Measurements from ENCODE around the gene MAPK6. TPM values are rescaled to one million over a fixed set of nuclear protein-coding genes. Genes with fewer than 3 reads are reported as not detected.

Gene MAPK6
- 79.4 and 91.7 TPM in 2 replicates for total RNA-seq
- long read RNA-seq, full-length matches to known transcripts: 290 of 358 reads
- long read RNA-seq, partial matches to known transcripts: 38 of 358 reads
- long read RNA-seq, other reads (novel, unspliced or antisense): 30 of 358 reads

DNA sequence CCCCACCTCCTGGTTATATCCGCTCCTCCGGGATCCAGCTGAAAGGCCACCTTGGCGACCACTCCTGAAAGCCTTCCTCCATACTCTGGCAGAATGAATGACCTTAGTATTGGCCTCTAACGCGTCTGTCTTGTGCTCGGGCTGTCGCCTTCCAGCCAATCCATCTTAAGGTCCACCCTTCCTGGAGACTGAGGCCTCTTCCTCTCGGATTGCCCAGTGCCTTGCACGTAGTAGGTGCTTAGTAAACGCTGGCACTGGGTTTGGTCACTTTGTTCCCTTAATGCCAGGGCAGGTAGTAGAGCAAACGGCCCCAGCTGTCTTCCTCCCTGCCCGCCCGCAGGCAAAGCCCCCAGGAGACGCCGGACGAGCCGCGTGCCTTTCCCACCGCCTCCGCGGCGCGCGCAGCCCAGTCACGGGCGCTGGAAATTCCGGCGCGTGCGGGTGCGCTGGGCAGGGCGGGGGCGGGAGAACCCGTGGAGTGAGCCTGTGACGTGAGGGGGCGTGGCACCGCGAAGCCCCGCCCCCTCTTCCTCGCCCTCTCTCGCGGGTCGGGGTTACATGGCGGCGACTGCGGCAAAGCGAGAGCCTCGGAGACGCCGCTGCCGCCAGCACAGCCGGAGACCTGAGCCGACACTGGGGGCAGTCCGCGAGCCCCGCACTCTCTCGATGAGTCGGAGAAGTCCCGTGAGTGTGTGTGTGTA is at the start of gene MAPK6:
MAPK6 (plus strand) TSS at position 527 of the 701 bp plus-strand sequence. CDS start 27,242 bp downstream, outside the sequence.
- H3K4me1 Mint-ChIP-seq (ENCODE audit: low read depth): peaks cover 21% of the 10 kb centered on the region
- DNase-seq (ENCODE audit: low spot score, unreplicated experiment): peak; percentile 91
- TF ChIP-seq CTCF (IDR thresholded peaks at IDR 0.05; ENCODE audit: unreplicated experiment): no peak
- peak within 1 kb of the TSS; percentile 96 for H3K4me3 Mint-ChIP-seq (ENCODE audit: low read depth)
- no peaks in the 10 kb centered on the region for H3K27me3 Mint-ChIP-seq
- H3K27ac Mint-ChIP-seq: peak within 1 kb of the TSS; percentile 100
- no peaks in the 10 kb centered on the region for H3K9me3 Mint-ChIP-seq (ENCODE audit: low read depth)
- no peaks in the 10 kb centered on the region for H3K36me3 Mint-ChIP-seq (ENCODE audit: insufficient read depth)

DNA sequence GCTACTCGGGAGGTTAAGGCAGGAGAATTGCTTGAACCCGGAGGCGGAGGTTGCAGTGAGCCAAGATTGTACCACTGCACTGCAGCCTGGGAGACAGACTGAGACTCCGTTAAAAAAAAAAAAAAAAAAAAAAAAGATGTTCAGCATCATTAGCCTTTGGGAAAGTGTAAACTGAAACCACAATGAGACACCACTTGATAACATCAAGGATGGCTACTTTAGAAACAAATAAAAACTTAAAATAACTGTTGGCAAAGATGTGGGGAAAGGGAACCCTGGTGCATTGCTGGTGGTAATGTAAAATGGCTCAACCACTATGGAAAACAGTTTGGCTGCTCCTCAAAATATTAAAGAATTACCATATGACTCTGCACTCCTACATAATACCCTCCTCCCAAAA is 49.3 kb upstream of the MAPK6 start:
- TF ChIP-seq CTCF (IDR thresholded peaks at IDR 0.05; ENCODE audit: unreplicated experiment): no peak
- H3K4me3 Mint-ChIP-seq (ENCODE audit: low read depth): peak overlapping the region; percentile 94
- peaks cover 5% of the 10 kb centered on the region for H3K9me3 Mint-ChIP-seq (ENCODE audit: low read depth)
- H3K36me3 Mint-ChIP-seq (ENCODE audit: insufficient read depth): peaks cover 12% of the 10 kb centered on the region
- no peak for DNase-seq (ENCODE audit: low spot score, unreplicated experiment)
- H3K27me3 Mint-ChIP-seq: no peaks in the 10 kb centered on the region
- no peak overlapping the region for H3K27ac Mint-ChIP-seq
- H3K4me1 Mint-ChIP-seq (ENCODE audit: low read depth): peaks cover 15% of the 10 kb centered on the region

DNA sequence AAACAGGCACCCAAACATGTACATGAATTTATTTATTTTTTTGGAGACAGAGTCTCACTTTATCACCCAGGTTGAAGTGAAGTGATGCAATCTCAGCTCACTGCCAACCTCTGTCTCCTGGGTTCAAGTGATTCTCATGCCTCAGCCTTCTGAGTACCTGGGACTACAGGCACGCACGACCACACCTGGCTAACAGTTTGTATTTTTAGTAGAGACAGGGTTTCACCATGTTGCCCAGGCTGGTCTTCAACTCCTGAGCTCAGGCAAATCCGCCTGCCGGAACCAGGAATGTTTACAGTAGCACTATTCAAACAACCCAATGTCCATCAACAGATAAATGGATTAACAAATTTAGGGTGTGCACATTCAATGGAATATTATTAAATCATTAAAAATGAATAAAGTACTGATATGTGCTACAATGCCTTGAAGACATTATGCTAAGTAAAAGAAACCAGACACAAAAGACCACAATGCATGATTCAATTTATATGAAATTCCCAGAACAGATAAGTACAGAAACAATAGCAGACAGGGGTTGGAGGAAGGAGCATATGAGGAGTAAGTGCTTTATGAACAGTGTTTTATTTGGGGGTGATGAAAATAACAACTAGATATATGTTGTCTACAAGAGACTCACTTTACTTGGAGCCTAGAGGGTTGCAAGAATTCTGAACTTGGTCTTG is 48.7 kb upstream of the MAPK6 start:
- peak overlapping the region; percentile 94 for H3K4me3 Mint-ChIP-seq (ENCODE audit: low read depth)

GRCh38 chr15:51971032-51971374 is 48.0 kb upstream of the MAPK6 start:
- Mint-ChIP-seq H3K4me1 (ENCODE audit: low read depth) (peaks cover 15% of the 10 kb centered on the region), H3K36me3 (ENCODE audit: insufficient read depth) (peaks cover 9% of the 10 kb centered on the region)

More for the DNA sequence above, 48.7 kb upstream of the MAPK6 start:
- no peak for DNase-seq (ENCODE audit: low spot score, unreplicated experiment)
- TF ChIP-seq CTCF (IDR thresholded peaks at IDR 0.05; ENCODE audit: unreplicated experiment): no peak
- Mint-ChIP-seq H3K27ac (peak overlapping the region; percentile 21), H3K36me3 (ENCODE audit: insufficient read depth) (peaks cover 11% of the 10 kb centered on the region), H3K9me3 (ENCODE audit: low read depth) (peaks cover 5% of the 10 kb centered on the region), H3K27me3 (no peaks in the 10 kb centered on the region), H3K4me1 (ENCODE audit: low read depth) (peaks cover 15% of the 10 kb centered on the region)

More at GRCh38 chr15:51971032-51971374, 48.0 kb upstream of the MAPK6 start:
- Mint-ChIP-seq H3K27ac (peak overlapping the region; percentile 98), H3K27me3 (no peaks in the 10 kb centered on the region), H3K9me3 (ENCODE audit: low read depth) (peaks cover 5% of the 10 kb centered on the region), H3K4me3 (ENCODE audit: low read depth) (peak overlapping the region; percentile 94)
- DNase-seq (ENCODE audit: low spot score, unreplicated experiment): no peak
- TF ChIP-seq CTCF (IDR thresholded peaks at IDR 0.05; ENCODE audit: unreplicated experiment): no peak
